Spleen (tissue), 7 donors: ENCODE measurements around the gene TWF2.

Experiments
- CTCF ChIP-seq, 11 experiments: fragments of 200-600 bp in 7 of 11; fragments of 450-650 bp in 4 of 11; sonication (generic) in 4 of 11; IDR thresholded peaks in 8 of 11; conservative IDR thresholded peaks in 3 of 11; 1 replicate in 7 of 11; 2 replicates in 4 of 11; pipeline versions ENCODE4 v1.4.0 to v1.8.0; 2016 to 2021; ENCODE audit warnings: antibody characterized with exemption in 11 of 11, inconsistent platforms in 4 of 11, mild to moderate bottlenecking in 1 of 11
- POLR2A ChIP-seq, 3 donors: fragments of 450-650 bp; IDR thresholded peaks; one replicate each; pipeline ENCODE4 v1.5.1; 2017; ENCODE audit warnings: antibody characterized with exemption in 3 of 3, mild to moderate bottlenecking in 1 of 3
- donor health status: DM: no; HTN: no; CAD: no; lungs with moderate emphysema.
- donor health status: DM: no; HTN: no; CAD: no.
- donor health status: DM: no; HTN: no; CAD: no.

- TF ChIP-seq CTCF (IDR thresholded peaks at IDR 0.05 in 8 of 11, conservative IDR thresholded peaks at IDR 0.05 in 3 of 11) (no peak), POLR2A (IDR thresholded peaks at IDR 0.05) (no peak)
These were observed 43.2 kb upstream of the TWF2 start for GRCh38 chr3:52281981-52282801.
